Neural crest cell (in vitro differentiated cells): ENCODE data around the gene SLC16A11. TPM values are rescaled to one million over a fixed set of nuclear protein-coding genes. Genes with fewer than 3 reads are reported as not detected.

Source experiments
- DNase-seq: peaks from one replicate; pipeline ENCODE4 v3.0.0; 2021; ENCODE audit warnings: low read depth, mixed read lengths, low spot score
- H3K27ac Mint-ChIP-seq: one replicate; pipeline ENCODE4 v1.8.0; 2021; ENCODE audit warnings: mild to moderate bottlenecking, mixed read lengths; ENCODE audit not compliant: unreplicated experiment
- H3K27me3 Mint-ChIP-seq: 2 replicates; pipeline ENCODE4 v1.8.0; 2021; ENCODE audit warnings: low read depth, mild to moderate bottlenecking, mixed read lengths
- H3K36me3 Mint-ChIP-seq: 2 replicates; pipeline ENCODE4 v1.8.0; 2021; ENCODE audit warnings: low read depth, mild to moderate bottlenecking, mixed read lengths
- H3K4me1 Mint-ChIP-seq: 2 replicates; pipeline ENCODE4 v1.8.0; 2021; ENCODE audit warnings: mixed read lengths
- H3K4me3 Mint-ChIP-seq: one replicate; pipeline ENCODE4 v1.8.0; 2021; ENCODE audit warnings: mild to moderate bottlenecking, mixed read lengths
- H3K9me3 Mint-ChIP-seq: 2 replicates; pipeline ENCODE4 v1.8.0; 2021; ENCODE audit warnings: mixed read lengths
- CTCF ChIP-seq: fragments of 200-600 bp; sonication (generic); conservative IDR thresholded peaks from 2 replicates; pipeline ENCODE4 v1.5.0; 2021; ENCODE audit warnings: antibody characterized with exemption, mild to moderate bottlenecking
- total RNA-seq: library from RNA; stranded (reverse); gene quantifications from 2 replicates; pipeline ENCODE4 v1.2.1, GENCODE V29; 2021

Gene SLC16A11
- total RNA-seq, 1 donor from 2014 or later: not detected

GRCh38 chr17:7017827-7018200, 26.1 kb downstream of the SLC16A11 start:
- H3K4me1 Mint-ChIP-seq: peaks cover 70% of the 10 kb centered on the region
- no peaks in the 10 kb centered on the region for H3K36me3 Mint-ChIP-seq
- no peak for TF ChIP-seq CTCF
- H3K27ac Mint-ChIP-seq: no peak overlapping the region
- peak overlapping the region; percentile 91 for H3K4me3 Mint-ChIP-seq
- H3K9me3 Mint-ChIP-seq: no peaks in the 10 kb centered on the region
- H3K27me3 Mint-ChIP-seq: peaks cover 24% of the 10 kb centered on the region
- DNase-seq: no peak

DNA sequence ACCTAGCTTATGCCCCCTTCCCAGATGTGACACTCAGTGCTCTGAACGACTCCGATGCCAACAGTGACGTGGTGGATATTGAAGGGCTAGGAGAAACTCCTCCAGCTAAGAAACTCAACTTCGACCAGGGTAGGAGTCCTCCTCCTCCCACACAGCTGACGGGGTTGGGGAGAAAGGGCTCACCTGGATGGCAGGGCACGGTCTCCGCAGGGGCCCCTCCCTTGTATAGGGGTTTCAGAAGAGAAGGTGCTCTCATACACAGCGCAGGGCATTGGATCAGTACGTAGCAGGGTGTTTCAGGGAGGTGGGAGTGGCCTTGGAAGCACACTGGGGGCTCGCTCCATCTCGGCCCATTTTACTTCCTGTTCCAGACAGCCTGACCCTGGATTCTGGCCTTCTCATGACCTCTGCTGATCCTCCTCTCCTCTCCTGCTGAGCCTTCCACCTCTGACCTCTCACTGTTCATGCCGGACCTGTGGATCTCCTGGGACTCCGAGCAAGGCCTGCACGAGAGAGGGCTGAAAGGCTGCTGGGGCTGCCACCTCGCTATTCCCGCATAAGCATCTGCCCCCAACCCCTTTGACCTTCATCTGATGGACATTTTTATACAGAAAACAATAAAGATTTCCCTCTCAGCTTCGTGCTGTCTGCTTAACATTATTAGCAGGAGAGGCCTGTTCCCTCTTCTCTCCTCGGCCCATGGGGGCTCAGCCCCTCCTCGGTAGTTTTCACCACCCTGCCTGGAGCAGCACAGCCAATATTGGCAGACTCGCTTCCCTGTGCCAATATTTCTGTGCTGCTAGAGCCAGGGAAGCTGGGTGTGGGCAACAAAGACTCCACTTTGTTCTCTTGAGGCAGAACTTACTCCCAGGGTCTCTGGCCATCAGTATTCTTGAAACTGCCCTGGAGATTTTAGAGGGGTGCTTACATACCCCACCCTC, 26.7 kb downstream of the SLC16A11 start:
- H3K36me3 Mint-ChIP-seq: no peaks in the 10 kb centered on the region
- H3K4me1 Mint-ChIP-seq: peaks cover 69% of the 10 kb centered on the region
- no peak for TF ChIP-seq CTCF
- peaks cover 18% of the 10 kb centered on the region for H3K27me3 Mint-ChIP-seq
- H3K9me3 Mint-ChIP-seq: no peaks in the 10 kb centered on the region
- peak overlapping the region; percentile 91 for H3K4me3 Mint-ChIP-seq
- H3K27ac Mint-ChIP-seq: no peak overlapping the region
- no peak for DNase-seq

- TF ChIP-seq CTCF: no peak
These were observed 27.5 kb downstream of the SLC16A11 start for GRCh38 chr17:7016418-7016817.

DNA sequence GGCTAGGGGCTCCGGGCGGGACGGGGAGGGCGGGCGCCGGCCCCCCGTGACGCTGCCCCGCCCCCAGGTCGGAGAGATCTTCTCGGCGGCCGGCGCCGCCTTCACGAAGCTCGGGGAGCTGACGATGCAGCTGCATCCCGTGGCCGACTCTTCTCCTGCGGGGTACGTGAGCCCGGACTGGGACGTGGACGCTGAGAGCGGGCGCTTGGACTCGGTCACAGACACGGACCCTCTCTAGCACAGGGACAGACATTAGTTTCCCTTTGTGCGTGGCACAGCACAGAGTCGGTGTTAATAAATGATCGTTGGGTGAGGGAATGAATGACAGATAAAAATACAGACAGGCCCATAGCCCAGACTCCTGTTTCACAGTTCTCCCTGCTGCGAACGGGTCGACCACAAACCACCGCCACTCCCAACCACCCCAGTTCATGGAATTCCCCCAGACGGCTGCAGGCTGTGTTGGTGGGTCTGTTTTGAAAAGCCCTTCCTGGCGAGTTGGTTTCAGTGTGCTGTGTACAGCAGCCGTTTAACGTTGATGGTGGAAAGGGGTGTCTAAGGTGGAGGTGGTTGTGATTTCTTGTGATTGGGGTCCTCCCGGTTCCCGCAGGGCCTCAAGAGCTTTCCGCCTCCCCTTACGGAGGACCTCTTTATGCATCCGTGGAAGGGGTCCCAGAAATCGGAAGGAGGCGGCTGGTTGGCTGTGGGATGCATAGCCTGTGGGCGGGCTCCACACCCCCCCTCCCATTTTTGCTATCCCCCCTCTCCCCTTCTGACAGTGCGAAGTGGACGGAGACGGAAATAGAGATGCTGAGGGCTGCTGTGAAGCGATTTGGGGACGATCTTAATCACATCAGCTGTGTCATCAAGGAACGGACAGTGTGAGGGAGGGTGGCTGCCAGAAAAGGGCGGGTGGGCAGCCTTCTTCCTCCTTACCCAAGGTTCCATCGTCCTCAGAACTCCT, 28.6 kb downstream of the SLC16A11 start:
- Mint-ChIP-seq H3K27ac (peak overlapping the region; percentile 90), H3K9me3 (no peaks in the 10 kb centered on the region), H3K4me1 (peaks cover 72% of the 10 kb centered on the region), H3K27me3 (no peaks in the 10 kb centered on the region), H3K36me3 (no peaks in the 10 kb centered on the region), H3K4me3 (peak overlapping the region; percentile 91)
- DNase-seq: no peak
- TF ChIP-seq CTCF: peak; percentile 21

More at GRCh38 chr17:7016418-7016817, 27.5 kb downstream of the SLC16A11 start:
- Mint-ChIP-seq H3K27ac (peak overlapping the region; percentile 27), H3K4me1 (peaks cover 74% of the 10 kb centered on the region), H3K4me3 (peak overlapping the region; percentile 91), H3K9me3 (no peaks in the 10 kb centered on the region), H3K27me3 (peaks cover 10% of the 10 kb centered on the region), H3K36me3 (no peaks in the 10 kb centered on the region)
- DNase-seq: no peak

DNA sequence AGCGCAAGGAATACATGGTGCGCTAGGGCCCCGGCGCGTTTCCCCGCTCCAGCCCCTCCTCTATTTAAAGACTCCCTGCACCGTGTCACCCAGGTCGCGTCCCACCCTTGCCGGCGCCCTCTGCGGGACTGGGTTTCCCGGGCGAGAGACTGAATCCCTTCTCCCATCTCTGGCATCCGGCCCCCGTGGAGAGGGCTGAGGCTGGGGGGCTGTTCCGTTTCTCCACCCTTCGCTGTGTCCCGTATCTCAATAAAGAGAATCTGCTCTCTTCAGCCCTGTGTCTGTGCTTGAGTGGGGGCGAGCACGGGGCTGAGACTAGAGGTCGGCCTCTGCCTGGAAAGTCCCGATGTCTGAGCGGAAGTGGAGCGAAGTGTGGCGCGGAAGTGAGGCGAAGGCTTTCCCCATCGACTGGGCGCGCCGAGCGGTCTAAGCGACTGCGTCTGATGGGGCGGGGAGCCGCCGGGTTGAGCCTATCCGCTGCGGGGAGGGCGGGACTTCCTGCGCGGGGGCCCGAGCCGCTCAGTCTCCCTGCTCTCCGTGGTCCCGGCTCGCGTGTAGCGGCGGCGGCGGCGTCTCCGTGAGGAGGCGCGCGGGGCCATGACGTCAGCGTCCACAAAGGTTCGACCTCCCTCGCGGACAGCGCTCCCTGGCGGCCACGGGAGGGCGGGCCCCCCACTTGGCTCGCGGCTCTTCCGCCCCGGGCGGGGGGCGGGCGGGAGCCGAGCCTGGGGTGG, 29.5 kb downstream of the SLC16A11 start:
- H3K27me3 Mint-ChIP-seq: no peaks in the 10 kb centered on the region
- H3K36me3 Mint-ChIP-seq: peaks cover 3% of the 10 kb centered on the region
- DNase-seq: peak; percentile 95
- H3K4me3 Mint-ChIP-seq: peak overlapping the region; percentile 99
- peaks cover 73% of the 10 kb centered on the region for H3K4me1 Mint-ChIP-seq
- TF ChIP-seq CTCF: peak; percentile 89
- no peaks in the 10 kb centered on the region for H3K9me3 Mint-ChIP-seq
- H3K27ac Mint-ChIP-seq: peak overlapping the region; percentile 90
